ENCODE measurements around the gene SLC30A5.

SLC30A5 gene

GRCh38 chr5:69167929-69168328 lies 74.1 kb downstream of the SLC30A5 start:
- DNase-seq (ENCODE audit: low spot score) = no peak

DNA sequence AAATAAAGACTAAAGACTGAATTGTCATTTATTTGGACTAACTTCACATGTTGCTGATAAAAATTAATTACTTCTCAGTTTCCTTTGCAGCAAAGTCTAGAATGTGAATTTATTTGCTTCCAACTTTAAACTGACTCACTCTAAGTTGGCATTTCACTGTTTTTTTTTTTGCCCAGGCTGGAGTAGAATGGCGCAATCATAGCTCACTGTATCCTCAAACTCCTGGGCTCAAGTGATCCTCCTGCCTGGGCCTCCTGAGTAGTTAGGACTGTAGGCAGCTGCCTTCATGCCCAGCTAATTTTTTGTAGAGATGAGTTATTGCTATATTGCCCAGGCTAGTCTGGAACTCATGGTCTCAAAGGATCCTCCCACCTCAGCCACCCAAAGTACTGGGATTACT lies 76.7 kb downstream of the SLC30A5 start:
- DNase-seq (ENCODE audit: low spot score) = no peak

DNA sequence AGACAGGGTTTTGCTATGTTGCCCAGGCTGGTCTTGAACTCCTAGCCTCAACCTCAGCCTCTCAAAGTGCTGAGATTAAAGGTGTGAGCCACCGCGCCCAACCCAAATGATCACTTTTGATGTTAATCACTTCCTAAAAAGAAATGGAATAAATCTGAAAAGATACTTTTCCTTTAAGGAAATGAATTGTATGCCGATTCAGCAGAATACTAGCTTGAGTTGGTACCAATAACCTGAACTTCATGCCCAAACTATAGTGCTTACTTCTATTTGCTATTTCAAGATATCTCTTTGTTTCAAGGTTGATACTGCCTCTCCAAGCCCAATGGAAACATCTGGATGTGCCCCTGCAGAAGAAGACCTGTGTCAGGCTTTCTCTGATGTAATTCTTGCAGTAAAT lies 77.2 kb downstream of the SLC30A5 start:
- no peak for DNase-seq (ENCODE audit: low spot score)

Data from left forelimb (tissue), 1 donor.